A172 (cell line): ENCODE results near the gene POU2F3. TPM values are rescaled to one million over a fixed set of nuclear protein-coding genes. Genes with fewer than 3 reads are reported as not detected.

ENCODE experiments used
- DNase-seq: peaks from one replicate; pipeline ENCODE4 v3.0.0-alpha.2; 2015; ENCODE audit warnings: low spot score
- total RNA-seq: library from RNA; depleted of rRNA; stranded (reverse); fragments of >200 nt; shearing (Covaris generic); gene quantifications from 2 replicates; pipeline ENCODE4 v1.2.3, GENCODE V29; 2014

Gene POU2F3
- total RNA-seq, 1 experiment from 2014 or later: 0.48 TPM

DNA sequence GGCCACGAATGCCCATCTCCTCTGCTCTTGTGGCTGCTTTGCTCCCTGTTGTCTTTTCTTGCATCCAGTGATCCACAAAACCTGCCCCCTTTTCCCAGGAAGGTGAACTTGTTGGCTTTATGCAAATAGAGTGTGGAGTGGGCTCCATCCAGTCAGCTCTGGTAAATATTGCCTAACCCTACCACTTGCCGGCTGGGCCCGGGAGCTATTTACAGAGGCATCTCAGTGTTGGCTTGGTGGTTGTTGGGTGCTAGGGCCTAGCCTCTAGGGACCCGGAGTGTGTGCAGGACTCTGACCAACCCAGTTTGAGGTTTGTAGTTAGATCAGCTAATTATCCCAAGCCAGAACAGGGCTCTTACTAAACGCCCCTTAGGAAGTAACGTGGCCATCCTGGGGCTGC is 44.3 kb downstream of the POU2F3 start:
- DNase-seq: no peak

GRCh38 chr11:120285256-120285655 is 45.3 kb downstream of the POU2F3 start:
- no peak for DNase-seq

- no peak for DNase-seq
Measured at GRCh38 chr11:120288021-120288420, 48.1 kb downstream of the POU2F3 start.

GRCh38 chr11:120289426-120289825 is 49.5 kb downstream of the POU2F3 start:
- DNase-seq: no peak

GRCh38 chr11:120290956-120291355 is 51.0 kb downstream of the POU2F3 start:
- no peak for DNase-seq

DNA sequence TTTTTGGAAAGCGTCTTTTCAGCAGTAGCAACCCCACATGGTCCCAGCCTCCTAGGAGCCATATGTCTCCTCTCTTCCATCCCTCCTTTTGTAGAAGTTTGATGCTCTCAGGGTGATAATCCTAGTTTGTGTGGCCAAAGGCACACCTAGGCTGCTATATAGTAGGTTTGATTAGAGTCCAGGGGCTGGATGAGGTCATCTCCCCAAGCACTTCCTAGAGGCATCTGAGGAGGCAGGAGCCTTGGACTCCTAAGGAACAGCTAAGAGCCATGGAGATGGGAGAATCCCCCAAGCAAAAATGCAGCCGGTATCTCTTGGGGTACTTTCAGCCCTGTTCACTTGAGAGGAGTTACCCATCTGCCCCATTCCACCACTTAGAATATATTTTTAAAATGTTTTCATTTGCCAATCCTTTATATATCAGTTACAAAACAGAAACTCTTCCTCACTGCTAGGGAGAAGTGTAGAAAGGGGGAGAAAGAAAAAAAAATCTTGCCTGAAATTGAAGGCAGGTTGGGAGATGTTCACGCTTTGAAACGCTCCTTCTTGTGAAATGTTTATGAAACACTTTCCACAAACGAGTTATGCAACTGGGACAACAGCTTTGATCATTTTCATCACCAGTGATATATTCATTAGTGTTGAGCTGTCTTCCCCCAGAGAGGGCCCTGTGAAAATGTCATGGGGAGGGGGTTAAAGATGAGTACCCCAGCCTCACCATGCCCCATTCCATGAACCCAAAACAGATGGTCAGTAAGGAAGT is 53.3 kb downstream of the POU2F3 start:
- DNase-seq: no peak

GRCh38 chr11:120294096-120294495 is 54.2 kb downstream of the POU2F3 start:
- DNase-seq: no peak

- DNase-seq: peak; percentile 76
Measured at GRCh38 chr11:120295099-120295498, 55.2 kb downstream of the POU2F3 start.

DNA sequence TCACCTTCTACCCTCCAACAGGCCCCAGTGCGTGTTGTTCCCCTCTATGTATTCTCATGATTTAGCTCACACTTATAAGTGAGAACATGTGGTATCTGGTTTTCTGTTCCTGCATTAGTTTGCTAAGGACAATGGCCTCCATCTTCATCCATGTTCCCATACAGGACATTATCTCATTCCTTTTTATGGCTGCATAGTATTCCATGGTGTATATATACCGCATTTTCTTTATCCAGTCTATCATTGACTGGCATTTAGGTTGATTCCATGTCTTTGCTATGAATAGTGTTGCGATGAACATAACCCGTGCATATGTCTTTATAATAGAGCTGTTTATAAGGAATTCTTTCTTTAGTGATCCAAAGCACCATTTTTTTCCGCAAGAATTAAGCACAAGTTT is 56.6 kb downstream of the POU2F3 start:
- DNase-seq: no peak

GRCh38 chr11:120298461-120298860 is 58.5 kb downstream of the POU2F3 start:
- no peak for DNase-seq

- DNase-seq: no peak
Measured at GRCh38 chr11:120302001-120302805, 62.3 kb downstream of the POU2F3 start.

GRCh38 chr11:120303004-120303637 is 63.2 kb downstream of the POU2F3 start:
- DNase-seq: peak; percentile 76

DNA sequence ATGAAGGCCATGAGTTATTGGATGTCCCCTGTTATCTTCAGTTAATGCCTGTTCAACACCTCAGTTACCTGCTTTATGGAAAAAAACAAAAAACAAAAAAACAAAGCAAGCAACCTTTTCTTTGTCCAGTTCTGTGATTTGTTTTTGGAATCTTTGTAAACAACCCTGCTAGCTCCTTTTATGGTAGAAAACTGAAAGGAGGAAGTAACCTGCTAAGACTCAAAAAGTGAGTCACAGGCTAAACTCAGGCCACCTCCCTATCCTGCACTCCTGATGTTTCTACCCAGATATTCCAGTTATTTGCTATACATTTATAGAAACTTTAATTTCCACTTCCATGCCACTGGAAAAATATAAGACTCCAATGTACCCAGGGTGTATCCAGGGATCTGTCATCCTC is 64.6 kb downstream of the POU2F3 start:
- peak; percentile 69 for DNase-seq

GRCh38 chr11:120305286-120305685 is 65.3 kb downstream of the POU2F3 start:
- DNase-seq: peak; percentile 34

DNA sequence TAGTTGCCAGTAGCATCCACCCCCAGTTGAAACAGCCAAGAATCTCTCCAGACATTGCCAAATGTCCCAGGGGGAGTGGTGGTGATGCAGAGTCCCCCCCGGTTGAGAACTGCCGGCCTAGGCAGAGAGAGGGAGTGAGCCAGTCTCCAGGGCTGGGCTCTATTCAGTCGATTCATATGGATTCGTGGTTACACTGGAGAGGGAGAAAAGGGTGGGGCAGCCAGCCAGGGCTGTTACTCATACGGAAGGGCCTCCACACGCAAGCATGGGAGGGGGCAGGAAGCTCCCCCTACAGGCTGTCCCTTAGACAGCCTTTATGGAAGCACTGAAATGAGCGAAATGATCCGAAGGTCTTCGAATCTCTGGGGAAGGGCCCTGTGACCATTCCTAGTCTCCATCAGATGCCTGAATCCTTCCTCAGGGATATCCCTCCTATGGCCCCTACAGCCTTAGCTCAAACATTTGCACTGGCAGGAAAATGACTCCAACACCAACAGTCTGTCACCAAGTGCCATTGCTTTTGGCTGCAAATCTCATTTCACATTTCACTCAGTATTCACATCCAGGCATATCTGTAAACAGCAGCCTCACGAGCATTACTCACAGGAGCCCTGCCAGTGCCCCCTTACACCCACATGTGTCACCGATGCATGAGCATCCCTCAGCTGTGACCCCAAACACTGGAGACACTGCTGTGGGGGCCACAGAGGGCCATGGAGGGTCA is 66.7 kb downstream of the POU2F3 start:
- peak; percentile 88 for DNase-seq

DNA sequence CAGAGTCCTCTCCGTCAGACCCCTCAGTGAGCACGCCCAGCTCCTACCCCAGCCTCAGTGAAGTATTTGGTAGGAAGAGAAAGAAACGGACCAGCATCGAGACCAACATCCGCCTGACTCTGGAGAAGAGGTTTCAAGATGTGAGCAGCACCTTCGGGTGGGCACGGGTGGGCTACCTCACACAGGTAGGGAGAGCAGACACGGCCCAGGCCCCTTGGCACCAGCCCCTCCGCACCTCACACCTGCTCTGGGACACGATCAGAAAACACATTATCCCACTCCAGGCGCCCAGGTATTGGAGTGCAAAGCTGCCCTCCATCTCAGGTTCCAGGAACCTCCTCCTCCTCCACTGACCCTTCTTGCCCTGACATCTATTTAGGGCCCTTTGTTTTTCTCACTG is 67.5 kb downstream of the POU2F3 start:
- no peak for DNase-seq

GRCh38 chr11:120308081-120308480 is 68.1 kb downstream of the POU2F3 start:
- no peak for DNase-seq

- DNase-seq: no peak
Measured at GRCh38 chr11:120310870-120311269, 70.9 kb downstream of the POU2F3 start.

GRCh38 chr11:120314861-120315260 is 74.9 kb downstream of the POU2F3 start:
- DNase-seq: no peak

DNA sequence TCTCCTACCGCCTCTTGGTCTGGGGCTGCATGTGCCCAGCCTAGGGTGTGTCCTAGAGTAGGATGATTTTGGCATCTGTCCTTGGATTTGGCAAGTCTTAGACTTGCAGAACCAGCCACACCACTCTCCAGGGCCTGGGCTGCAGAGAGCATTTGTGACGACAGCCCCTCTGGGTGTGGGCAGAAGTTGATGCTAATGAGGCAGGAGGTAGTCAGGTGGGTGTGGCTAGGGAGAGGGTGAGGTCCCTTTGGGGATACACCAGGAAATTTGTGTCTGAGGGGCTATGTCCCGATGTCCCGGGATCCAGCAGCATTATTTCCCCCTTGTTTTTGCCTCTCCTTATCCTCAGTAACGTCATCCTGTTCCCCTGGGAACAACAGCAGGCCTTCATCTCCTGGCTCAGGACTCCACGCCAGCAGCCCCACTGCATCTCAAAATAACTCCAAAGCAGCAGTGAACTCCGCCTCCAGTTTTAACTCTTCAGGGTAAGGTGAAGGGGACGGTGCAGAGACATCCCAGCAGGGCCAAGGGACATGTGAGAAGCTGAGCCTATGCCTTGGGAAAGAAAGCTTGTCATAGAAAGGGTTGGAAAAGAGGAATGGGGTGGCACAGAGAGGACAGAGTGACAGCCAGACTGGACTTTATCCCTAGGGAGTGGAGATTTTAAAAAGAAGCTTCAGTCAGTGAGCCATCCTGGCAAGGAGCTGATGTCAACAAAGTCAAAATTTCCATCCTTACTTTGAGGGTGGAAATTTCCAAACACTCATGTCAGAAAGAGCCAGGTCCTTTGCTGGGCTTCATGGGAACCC is 77.1 kb downstream of the POU2F3 start:
- no peak for DNase-seq
